Immature natural killer cell (primary cell): ENCODE results near the gene MRPL2. TPM values are rescaled to one million over a fixed set of nuclear protein-coding genes. Genes with fewer than 3 reads are reported as not detected.

Experiments used
- DNase-seq, 3 donors: peaks; one replicate each; pipeline ENCODE4 v3.0.0; 2022; ENCODE audit warnings: mixed read lengths in 1 of 3
- H3K27ac Mint-ChIP-seq, 6 donors: one replicate each; pipeline ENCODE4 v1.8.0; 2020; ENCODE audit warnings: mixed read lengths in 6 of 6, mild to moderate bottlenecking in 5 of 6, inconsistent platforms in 4 of 6, moderate library complexity in 3 of 6
- H3K27me3 Mint-ChIP-seq, 3 donors: one replicate each; pipeline ENCODE4 v1.8.0; 2020 to 2021; ENCODE audit warnings: low read depth in 3 of 3, mild to moderate bottlenecking in 3 of 3, mixed read lengths in 3 of 3, moderate library complexity in 3 of 3, inconsistent platforms in 1 of 3
- H3K36me3 Mint-ChIP-seq, 3 donors: one replicate each; pipeline ENCODE4 v1.8.0; 2020; ENCODE audit warnings: mixed read lengths in 3 of 3, inconsistent platforms in 2 of 3, mild to moderate bottlenecking in 2 of 3
- H3K4me1 Mint-ChIP-seq, 2 donors: one replicate each; pipeline ENCODE4 v1.8.0; 2020; ENCODE audit warnings: inconsistent platforms in 2 of 2, mild to moderate bottlenecking in 2 of 2, mixed read lengths in 2 of 2, moderate library complexity in 1 of 2
- H3K4me3 Mint-ChIP-seq, 5 donors: one replicate each; pipeline ENCODE4 v1.8.0; 2020; ENCODE audit warnings: mild to moderate bottlenecking in 5 of 5, mixed read lengths in 5 of 5, inconsistent platforms in 3 of 5, moderate library complexity in 3 of 5
- H3K9me3 Mint-ChIP-seq, 6 donors: one replicate each; pipeline ENCODE4 v1.8.0; 2020; ENCODE audit warnings: mild to moderate bottlenecking in 6 of 6, mixed read lengths in 6 of 6, inconsistent platforms in 4 of 6, moderate library complexity in 3 of 6
- polyA plus RNA-seq, 3 donors: library from polyadenylated mRNA; unstranded; fragments of 300-500 nt; fragmentation: Illumina TruSeq; gene quantifications; one replicate each; pipeline ENCODE4 v1.2.3, GENCODE V29; 2021

The MRPL2 gene
- 10 to 100 TPM; 37.5 to 60.8 (median 54.0) TPM for polyA plus RNA-seq

DNA sequence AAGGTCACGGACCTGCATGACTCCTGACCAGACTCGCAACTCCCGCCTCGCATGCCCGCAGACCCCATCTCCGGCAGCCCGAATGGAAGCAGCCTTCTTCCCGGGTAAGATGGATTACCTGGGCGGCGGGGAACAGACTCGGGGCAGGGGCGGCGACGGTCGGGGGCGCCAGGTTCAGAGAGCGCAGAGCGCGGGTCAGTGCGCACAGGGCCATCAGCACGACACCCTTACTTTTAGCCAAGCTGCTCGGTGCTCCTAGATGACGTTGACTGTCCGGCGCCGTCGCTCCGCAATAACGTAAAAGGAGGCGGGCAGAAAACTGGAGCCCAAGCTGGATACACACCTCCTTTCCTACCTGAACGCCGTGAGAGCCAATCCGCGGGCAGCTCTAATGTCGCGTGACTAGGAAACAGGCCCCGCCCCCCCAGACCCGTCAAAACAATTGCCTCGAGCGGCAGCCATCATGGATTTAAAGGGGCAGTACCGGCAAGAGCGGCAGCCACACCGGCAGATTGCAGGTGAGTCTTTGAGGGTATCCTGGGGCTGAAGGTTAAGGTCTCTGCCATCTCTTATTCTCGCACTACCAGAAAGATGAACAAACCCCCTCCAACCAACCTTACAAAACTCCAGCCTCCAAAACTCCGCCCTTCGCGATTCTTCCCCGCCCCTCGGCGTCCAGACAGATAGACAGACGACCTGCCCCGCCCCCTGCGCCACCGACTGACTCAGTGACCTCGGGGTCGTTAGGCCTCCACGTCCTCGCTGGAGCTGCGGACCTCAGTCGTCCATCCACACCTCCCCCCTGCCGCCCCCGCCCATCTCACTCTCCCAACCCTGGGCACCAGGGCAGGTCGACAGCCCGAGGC, at the start of gene MRPL2, which contains the start of gene KLC4:
Gene MRPL2, minus strand, starts transcription at position 267 of the 866 bp plus-strand sequence. Its CDS starts 53 bp downstream, at position 214.
Gene KLC4, plus strand, starts transcription at position 464 of the 866 bp plus-strand sequence. CDS start 1,705 bp downstream, outside the sequence.
- Mint-ChIP-seq H3K27me3 (peaks cover 0 to 5% (median 0%) of the 10 kb centered on the region in 3 donors), H3K9me3 (no peaks in the 10 kb centered on the region), H3K4me1 (peaks cover 40 to 48% of the 10 kb centered on the region in 2 donors), H3K36me3 (peaks cover 4 to 15% (median 15%) of the 10 kb centered on the region in 3 donors), H3K27ac (peak within 1 kb of the TSS; percentile 98 to 100 (median 99)), H3K4me3 (peak within 1 kb of the TSS; percentile 95 to 99 (median 98))
- peak; percentile 96 to 97 (median 96) for DNase-seq

DNA sequence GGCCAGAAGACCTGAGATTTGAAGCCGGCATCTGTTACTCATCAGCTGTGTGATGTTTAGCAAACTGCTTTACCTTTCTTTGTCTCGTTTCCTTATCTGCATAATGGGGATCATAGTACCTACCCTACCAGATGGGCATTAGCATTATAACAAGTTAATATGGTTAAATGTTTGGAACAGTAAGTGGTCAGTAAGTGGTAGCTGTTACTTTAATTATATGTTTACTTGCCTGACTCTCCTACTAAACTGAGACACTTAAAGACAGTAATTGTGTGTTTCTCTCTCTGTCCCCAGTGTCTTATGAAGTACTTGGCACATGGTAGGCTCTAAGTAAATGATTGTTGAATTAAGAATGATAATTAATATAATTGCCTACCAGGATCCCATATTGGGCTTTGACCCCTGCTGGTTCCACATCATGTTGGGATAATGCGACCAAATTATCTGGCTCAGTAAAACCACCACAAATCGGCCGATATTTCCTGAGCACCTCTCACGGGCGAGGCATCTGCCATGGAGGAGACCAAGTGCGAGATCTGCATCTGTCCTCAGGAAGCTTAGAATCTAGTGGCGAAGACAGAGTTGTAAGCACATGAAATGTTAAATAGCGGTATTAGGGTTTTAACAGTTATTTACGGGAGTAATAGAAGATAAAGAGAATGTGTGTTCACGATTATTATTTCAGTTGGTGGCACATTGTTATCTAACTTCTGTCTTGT, 48.3 kb upstream of the MRPL2 start:
- no peaks in the 10 kb centered on the region for H3K36me3 Mint-ChIP-seq
- H3K9me3 Mint-ChIP-seq, result no peaks in the 10 kb centered on the region
- H3K4me1 Mint-ChIP-seq, result no peaks in the 10 kb centered on the region
- peaks cover 0 to 2% (median 0%) of the 10 kb centered on the region in 3 donors for H3K27me3 Mint-ChIP-seq
- no peak overlapping the region for H3K27ac Mint-ChIP-seq
- H3K4me3 Mint-ChIP-seq, result no peak overlapping the region
- DNase-seq, result no peak

DNA sequence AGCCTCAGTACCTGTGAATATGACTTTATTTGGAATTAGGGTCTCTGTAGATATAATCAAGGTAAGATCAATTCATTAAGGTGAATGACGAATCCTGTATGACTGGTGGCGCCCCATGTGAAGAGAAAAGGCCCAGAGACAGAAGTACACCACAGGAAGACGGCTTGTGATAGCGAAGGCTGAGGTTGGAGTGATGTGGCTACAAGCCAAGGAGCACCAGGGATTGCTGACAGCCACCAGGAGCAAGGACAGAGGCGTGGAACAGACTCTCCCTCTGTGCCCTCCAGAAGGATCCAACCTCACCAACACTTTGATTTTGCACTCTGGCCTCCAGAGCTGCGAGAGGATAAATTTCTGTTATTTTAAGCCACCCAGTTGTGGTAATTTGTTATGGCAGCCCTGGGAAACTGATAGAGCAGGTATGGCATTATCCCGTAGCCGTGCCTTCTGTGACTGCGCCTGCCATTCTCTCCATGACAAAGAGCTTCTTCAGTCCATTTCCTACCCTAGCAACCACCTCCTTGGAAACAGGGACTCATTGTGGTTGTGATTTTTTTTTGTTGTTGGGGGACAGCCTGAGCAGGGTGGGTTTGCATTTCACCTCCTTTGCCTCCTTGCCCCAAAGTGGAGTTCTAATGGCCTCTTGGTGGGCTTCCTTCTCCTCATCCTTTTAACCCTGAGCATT, 46.4 kb upstream of the MRPL2 start:
- no peaks in the 10 kb centered on the region for H3K4me1 Mint-ChIP-seq
- no peak overlapping the region for H3K27ac Mint-ChIP-seq
- H3K36me3 Mint-ChIP-seq, result no peaks in the 10 kb centered on the region
- no peaks in the 10 kb centered on the region for H3K27me3 Mint-ChIP-seq
- DNase-seq, result no peak
- H3K4me3 Mint-ChIP-seq, result no peak overlapping the region
- no peaks in the 10 kb centered on the region for H3K9me3 Mint-ChIP-seq

- no peak for DNase-seq
- H3K4me3 Mint-ChIP-seq, result no peak overlapping the region
- peaks cover 0 to 1% (median 0%) of the 10 kb centered on the region in 3 donors for H3K27me3 Mint-ChIP-seq
- H3K27ac Mint-ChIP-seq, result no peak overlapping the region
- no peaks in the 10 kb centered on the region for H3K36me3 Mint-ChIP-seq
- H3K9me3 Mint-ChIP-seq, result no peaks in the 10 kb centered on the region
- H3K4me1 Mint-ChIP-seq, result no peaks in the 10 kb centered on the region
Measured at GRCh38 chr6:43103253-43103876, 44.1 kb upstream of the MRPL2 start.

DNA sequence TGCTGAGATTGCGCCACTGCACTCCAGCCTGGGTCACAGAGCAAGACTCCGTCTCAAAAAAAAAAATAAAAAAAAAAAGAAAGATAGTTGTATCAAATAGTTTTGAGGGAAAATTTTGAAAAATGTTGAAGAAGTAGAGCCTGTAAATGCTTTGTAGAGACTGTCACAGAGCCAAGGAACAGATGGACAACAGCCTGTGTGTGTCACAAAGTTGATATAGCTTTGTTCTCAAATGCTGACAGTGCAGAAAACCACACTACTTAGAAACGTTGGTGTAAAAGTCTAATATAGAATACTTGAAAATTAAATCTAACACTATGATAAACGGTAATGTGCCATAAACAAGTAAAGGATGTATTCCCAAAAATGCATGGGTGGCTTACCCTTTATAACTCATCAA, 42.3 kb upstream of the MRPL2 start:
- no peak overlapping the region for H3K27ac Mint-ChIP-seq

GRCh38 chr6:43097502-43097901, 38.3 kb upstream of the MRPL2 start:
- Mint-ChIP-seq H3K27ac (no peak overlapping the region), H3K4me3 (no peak overlapping the region), H3K36me3 (no peaks in the 10 kb centered on the region), H3K9me3 (no peaks in the 10 kb centered on the region), H3K27me3 (peaks cover 1 to 2% (median 1%) of the 10 kb centered on the region in 3 donors), H3K4me1 (peaks cover 3 to 17% of the 10 kb centered on the region in 2 donors)
- DNase-seq, result no peak

More for the DNA sequence above, 42.3 kb upstream of the MRPL2 start:
- no peaks in the 10 kb centered on the region for H3K36me3 Mint-ChIP-seq
- H3K27me3 Mint-ChIP-seq, result peaks cover 0 to 2% (median 1%) of the 10 kb centered on the region in 3 donors
- no peaks in the 10 kb centered on the region for H3K9me3 Mint-ChIP-seq
- H3K4me3 Mint-ChIP-seq, result no peak overlapping the region
- H3K4me1 Mint-ChIP-seq, result no peaks in the 10 kb centered on the region
- no peak for DNase-seq

DNA sequence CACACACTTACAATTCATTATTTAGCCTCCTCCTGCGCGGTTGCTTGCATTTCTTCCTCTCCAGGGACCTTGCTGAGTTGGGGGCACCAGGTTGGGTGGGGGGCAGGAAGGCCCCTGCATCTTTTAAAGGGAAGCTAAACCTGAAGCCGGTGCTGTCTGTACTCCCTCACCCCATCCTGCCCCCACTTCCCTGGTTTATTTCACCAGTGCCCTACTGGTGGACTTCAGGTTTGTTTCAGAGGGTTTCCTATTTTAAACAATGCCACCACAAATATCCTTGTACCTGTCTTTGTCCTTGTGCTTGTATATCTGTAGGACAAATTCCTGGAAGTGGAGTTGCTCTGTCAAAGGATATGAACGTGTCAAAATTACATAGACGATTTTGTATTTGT, 37.9 kb upstream of the MRPL2 start:
- Mint-ChIP-seq H3K36me3 (no peaks in the 10 kb centered on the region), H3K9me3 (no peaks in the 10 kb centered on the region), H3K27ac (no peak overlapping the region), H3K27me3 (peaks cover 1 to 2% (median 1%) of the 10 kb centered on the region in 3 donors), H3K4me3 (no peak overlapping the region), H3K4me1 (peaks cover 3 to 17% of the 10 kb centered on the region in 2 donors)
- no peak for DNase-seq

DNA sequence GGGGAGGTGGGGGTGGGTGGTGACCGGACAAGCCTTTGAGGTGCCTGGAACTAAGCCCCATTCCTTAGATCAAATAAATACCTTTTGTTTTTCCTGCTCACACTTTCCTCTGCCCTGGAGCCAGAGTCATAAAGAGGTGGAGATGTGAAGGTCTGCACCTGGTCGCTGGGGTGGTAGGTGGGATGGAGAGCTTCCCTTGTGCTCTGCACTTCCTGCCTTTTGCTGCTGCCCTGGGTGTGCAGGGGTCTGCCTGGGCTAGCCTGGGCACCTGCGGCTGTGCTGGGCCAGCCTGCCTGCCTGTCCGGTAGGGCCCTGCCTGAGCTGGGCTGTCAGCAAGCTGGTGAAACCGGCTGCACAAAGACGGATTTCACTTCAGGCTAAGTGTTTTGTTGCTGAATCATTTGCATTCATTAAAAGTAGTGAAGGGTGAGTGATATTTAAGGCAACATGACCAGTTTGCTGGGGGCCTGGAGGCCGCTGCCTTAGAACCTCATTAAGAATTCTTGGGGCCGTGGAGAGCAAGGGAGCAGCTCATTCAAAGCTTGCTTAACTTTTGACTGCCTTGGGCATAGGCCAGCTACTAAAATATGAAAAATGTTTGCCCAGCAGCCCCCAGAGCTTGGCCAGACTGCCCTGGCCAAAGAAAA, 37.3 kb upstream of the MRPL2 start:
- Mint-ChIP-seq H3K27me3 (peaks cover 1 to 2% (median 1%) of the 10 kb centered on the region in 3 donors), H3K4me3 (no peak overlapping the region), H3K27ac (no peak overlapping the region), H3K4me1 (peaks cover 3 to 17% of the 10 kb centered on the region in 2 donors), H3K36me3 (no peaks in the 10 kb centered on the region), H3K9me3 (no peaks in the 10 kb centered on the region)
- DNase-seq, result no peak

GRCh38 chr6:43095939-43096338, 36.7 kb upstream of the MRPL2 start:
- no peak overlapping the region for H3K4me3 Mint-ChIP-seq
- peak overlapping the region in 1 of 6 donors; percentile 30 for H3K27ac Mint-ChIP-seq
- peaks cover 1 to 2% (median 1%) of the 10 kb centered on the region in 3 donors for H3K27me3 Mint-ChIP-seq
- H3K4me1 Mint-ChIP-seq, result peaks cover 3 to 17% of the 10 kb centered on the region in 2 donors
- no peak for DNase-seq
- no peaks in the 10 kb centered on the region for H3K36me3 Mint-ChIP-seq
- no peaks in the 10 kb centered on the region for H3K9me3 Mint-ChIP-seq

- no peaks in the 10 kb centered on the region for H3K9me3 Mint-ChIP-seq
- H3K4me3 Mint-ChIP-seq, result peak overlapping the region; percentile 40 to 77 (median 60)
- H3K36me3 Mint-ChIP-seq, result no peaks in the 10 kb centered on the region
- H3K27me3 Mint-ChIP-seq, result peaks cover 1 to 2% (median 1%) of the 10 kb centered on the region in 3 donors
- peak overlapping the region in 5 of 6 donors; percentile 3 to 68 (median 38) for H3K27ac Mint-ChIP-seq
- H3K4me1 Mint-ChIP-seq, result peaks cover 3 to 17% of the 10 kb centered on the region in 2 donors
- peak in 1 of 3 donors; percentile 25 for DNase-seq
Measured at GRCh38 chr6:43093436-43094289, 34.4 kb upstream of the MRPL2 start.

- Mint-ChIP-seq H3K4me1 (peaks cover 3 to 17% of the 10 kb centered on the region in 2 donors), H3K27me3 (peaks cover 0 to 1% (median 0%) of the 10 kb centered on the region in 3 donors), H3K4me3 (peak overlapping the region in 1 of 5 donors; percentile 20), H3K9me3 (no peaks in the 10 kb centered on the region), H3K27ac (no peak overlapping the region), H3K36me3 (no peaks in the 10 kb centered on the region)
- DNase-seq, result no peak
Measured at GRCh38 chr6:43092635-43093034, 33.4 kb upstream of the MRPL2 start.

DNA sequence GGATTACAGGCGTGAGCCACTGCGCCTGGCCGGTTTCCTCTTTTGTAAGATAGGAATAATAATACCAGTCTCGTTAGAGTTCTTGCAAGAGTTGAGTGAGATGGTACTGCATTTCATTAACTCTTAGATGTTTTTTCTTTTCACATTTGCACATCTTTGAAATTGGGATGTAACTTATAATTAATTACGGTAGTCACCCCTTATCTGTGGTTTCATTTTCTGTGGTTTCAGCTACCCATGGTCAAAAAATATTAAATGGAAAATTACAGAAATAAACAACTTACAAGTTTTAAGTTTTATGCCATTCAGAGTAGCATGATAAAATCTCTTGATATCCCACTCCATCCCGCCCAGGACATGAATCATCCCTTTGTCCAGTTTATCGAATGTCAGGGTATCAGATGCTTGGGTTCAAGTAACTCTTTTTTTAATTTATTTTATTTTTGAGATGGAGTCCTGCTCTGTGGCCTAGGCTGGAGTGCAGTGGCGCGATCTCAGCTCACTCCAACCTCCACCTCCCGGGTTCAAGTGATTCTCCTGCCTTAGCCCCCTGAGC, 32.3 kb upstream of the MRPL2 start:
- DNase-seq, result no peak
- Mint-ChIP-seq H3K4me3 (no peak overlapping the region), H3K36me3 (no peaks in the 10 kb centered on the region), H3K27me3 (peaks cover 0 to 1% (median 0%) of the 10 kb centered on the region in 3 donors), H3K4me1 (peaks cover 3 to 17% of the 10 kb centered on the region in 2 donors), H3K27ac (no peak overlapping the region), H3K9me3 (no peaks in the 10 kb centered on the region)
